HK-2 (cell line): ENCODE measurements around the gene ECE1.
A peak's percentile ranks its signal among the peaks of the same experiment; 100 is the strongest.
"Not testable (repeated sequence)": the region's sequence is repeated elsewhere in the genome, so short reads cannot be mapped to it uniquely, and the experiment has no call there.

Experiments
- DNase-seq: peaks from one replicate; pipeline ENCODE4 v3.0.0-alpha.2; 2018; ENCODE audit not compliant: unreplicated experiment

The ECE1 gene

GRCh38 chr1:21185221-21185731 is 105.0 kb downstream of the ECE1 start:
- no peak for DNase-seq

GRCh38 chr1:21184276-21184675 is 106.0 kb downstream of the ECE1 start:
- no peak for DNase-seq

GRCh38 chr1:21182181-21182731 is 108.0 kb downstream of the ECE1 start:
- DNase-seq: no peak

GRCh38 chr1:21178271-21178670 is 112.0 kb downstream of the ECE1 start:
- not testable (repeated sequence) for DNase-seq

- peak; percentile 99 for DNase-seq
Measured at GRCh38 chr1:21176586-21177555, 113.4 kb downstream of the ECE1 start, which contains the start of gene EIF4G3. TSS of gene EIF4G3 (minus strand) at chr1:21176897. CDS start at chr1:21002742, 174,155 bp downstream.

GRCh38 chr1:21175670-21176581 is 114.3 kb downstream of the ECE1 start:
- DNase-seq: peak; percentile 35

GRCh38 chr1:21175324-21175669 is 115.0 kb downstream of the ECE1 start:
- DNase-seq: peak; percentile 20

- DNase-seq: no peak
Measured at GRCh38 chr1:21174654-21175323, 115.5 kb downstream of the ECE1 start.

- DNase-seq: no peak
Measured at GRCh38 chr1:21174230-21174629, 116.0 kb downstream of the ECE1 start.

- not testable (repeated sequence) for DNase-seq
Measured at GRCh38 chr1:21173096-21173495, 117.2 kb downstream of the ECE1 start.

- DNase-seq: not testable (repeated sequence)
Measured at GRCh38 chr1:21170837-21171236, 119.4 kb downstream of the ECE1 start.

- DNase-seq: no peak
Measured at GRCh38 chr1:21168444-21168843, 121.8 kb downstream of the ECE1 start.
